CD4-positive, alpha-beta T cell treated with Interleukin-10 for 1 hour (primary cell): Measurements from ENCODE around the gene PEX13.
"Not testable (repeated sequence)": the region's sequence is repeated elsewhere in the genome, so short reads cannot be mapped to it uniquely, and the experiment has no call there.

ENCODE experiments used
- DNase-seq: peaks from one replicate; pipeline ENCODE4 v3.0.0-alpha.2; 2020

Gene PEX13, protein sequence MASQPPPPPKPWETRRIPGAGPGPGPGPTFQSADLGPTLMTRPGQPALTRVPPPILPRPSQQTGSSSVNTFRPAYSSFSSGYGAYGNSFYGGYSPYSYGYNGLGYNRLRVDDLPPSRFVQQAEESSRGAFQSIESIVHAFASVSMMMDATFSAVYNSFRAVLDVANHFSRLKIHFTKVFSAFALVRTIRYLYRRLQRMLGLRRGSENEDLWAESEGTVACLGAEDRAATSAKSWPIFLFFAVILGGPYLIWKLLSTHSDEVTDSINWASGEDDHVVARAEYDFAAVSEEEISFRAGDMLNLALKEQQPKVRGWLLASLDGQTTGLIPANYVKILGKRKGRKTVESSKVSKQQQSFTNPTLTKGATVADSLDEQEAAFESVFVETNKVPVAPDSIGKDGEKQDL

DNA sequence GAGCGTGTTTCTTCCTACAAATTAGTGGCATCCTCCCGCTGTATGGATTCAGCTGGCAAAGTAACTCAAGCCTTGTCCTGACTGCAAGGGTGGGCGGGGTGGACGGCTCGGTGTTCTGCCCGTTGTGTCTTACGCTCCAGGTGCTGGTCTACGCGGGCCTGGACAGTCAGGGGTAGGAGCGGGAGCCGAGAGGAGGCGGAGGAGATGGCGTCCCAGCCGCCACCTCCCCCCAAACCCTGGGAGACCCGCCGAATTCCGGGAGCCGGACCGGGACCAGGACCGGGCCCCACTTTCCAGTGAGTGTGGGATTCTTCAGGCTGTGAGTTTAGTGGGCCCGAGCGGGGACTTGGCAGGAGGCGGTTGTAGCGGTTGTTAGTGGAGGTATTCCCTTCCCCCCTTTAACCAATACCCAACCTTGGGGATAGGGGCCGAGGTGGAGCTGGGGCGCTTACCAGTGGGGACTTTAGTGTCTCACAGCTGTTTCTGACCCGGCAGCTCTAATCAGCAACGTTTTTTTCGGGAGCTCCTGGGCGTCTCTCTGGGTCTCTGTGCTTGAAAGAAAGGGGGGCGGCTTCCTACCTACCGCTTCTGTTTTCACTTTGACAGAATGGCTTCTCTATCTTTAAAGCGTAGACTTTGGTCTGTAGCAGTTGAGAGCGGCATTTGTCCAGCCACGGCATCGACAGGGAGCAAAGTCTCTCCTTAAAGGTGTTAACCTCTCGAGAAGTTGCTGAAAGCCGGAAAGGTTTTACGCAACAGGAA, at the start of gene PEX13, which contains the start of gene PUS10:
Gene PEX13, plus strand, starts transcription at position 165 of the 762 bp plus-strand sequence. Its CDS starts 40 bp downstream, at position 205.
Gene PUS10, minus strand, starts transcription at position 700 of the 762 bp plus-strand sequence. CDS start 6,365 bp downstream, outside the sequence.
- DNase-seq = peak; percentile 40

DNA sequence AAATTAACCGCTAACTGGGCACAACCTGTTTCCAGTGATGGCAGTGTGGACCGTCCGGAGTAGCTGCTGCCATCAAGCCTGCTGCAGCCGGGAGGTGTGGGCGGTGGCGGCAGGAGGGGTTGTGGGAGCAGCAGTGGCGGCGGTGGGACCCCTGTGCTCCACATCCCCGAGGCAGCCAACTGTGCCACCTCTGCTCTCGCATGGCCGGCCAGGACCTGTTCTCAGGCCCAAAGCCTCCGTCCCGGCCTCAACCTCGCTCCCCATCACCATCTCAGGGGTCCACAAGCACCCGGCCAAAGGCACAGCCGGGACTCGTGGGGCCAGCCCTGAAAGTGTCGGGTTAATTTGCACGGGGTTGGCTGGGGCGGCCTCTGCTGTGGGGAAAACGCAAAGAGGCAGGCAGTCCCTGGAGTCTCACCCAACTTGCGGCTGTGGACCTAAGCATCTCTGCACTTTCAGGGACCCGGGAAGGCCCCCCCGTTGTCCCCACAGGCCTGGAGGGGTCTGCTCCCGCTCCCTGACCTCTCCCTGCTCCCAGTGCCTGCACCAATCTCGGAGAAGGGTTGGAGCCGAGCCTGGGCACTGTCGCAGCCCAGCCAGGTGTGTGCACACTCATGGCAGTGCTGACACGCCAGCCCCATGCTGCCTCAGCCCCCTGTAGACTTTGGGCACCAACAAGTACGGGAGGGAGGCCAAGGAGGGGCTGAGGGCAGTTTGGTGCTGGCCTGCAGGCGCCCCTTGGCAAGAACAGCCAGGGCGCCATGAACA, 44.4 kb upstream of the PEX13 start:
- no peak for DNase-seq

DNA sequence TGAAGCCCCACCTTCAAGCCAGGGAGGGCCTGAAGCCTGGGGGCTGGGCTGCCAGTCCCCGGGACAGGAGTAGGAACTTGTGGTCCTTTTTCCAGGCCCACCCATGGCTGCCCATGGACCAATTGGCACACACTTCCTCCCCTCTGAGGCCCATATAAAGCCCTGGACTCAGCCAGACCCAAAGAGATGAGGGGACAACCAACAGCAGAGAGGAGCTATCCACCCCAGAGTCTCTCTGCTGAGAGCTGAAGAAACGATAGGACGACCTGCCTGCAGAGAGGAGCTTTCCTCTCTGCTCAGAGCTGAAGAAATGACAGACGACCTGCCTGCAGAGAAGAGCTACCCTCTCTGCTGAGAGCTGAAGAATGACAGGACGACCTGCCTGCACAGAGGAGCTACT, 43.8 kb upstream of the PEX13 start:
- no peak for DNase-seq

DNA sequence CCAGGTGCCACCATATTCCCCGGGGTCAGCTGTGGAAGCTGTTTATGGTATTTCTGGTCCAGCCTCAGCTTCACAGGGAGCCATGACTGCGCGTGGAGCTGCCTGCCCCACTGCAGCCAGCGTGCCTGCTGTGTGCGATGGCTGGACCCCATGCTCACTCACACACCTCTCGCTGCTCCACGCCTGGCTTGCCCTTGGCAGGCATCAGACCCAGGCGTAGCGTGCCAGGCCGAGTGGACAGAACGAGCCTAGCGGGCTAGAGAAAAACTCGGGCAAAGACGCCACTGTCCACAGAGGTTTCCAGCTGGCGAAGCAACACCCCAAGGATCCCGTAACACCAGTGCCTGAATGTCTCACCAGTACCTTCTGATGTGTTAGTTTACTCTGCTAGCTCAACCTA, 42.9 kb upstream of the PEX13 start:
- no peak for DNase-seq

DNA sequence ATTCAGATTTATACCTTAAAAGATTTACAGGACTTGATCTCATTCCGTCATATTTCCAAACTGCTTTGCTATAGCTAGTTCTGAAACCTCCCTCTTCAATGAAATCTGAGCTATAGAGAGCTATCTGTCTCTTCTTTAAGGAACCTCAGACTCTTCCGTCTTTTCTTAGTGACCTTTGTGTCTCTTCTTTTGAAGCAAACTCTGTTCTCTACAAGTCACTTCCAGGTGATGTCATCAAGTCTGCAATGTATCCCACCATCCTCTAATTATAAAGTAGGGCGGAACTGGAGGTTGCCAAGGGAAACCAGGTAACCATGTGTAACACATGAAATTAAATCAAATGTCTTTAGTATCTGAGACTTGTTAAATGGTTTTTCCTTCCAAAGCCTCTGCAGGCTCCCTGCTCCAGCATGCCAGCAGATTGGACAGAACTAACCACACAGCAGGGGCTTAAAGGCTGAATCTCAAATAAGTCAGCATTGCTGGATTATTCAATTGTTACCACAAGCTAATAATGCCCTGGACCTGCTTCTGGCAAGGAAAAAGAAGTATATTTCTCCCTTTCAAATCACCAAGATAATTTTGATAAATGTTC, 41.2 kb upstream of the PEX13 start:
- DNase-seq = no peak

DNA sequence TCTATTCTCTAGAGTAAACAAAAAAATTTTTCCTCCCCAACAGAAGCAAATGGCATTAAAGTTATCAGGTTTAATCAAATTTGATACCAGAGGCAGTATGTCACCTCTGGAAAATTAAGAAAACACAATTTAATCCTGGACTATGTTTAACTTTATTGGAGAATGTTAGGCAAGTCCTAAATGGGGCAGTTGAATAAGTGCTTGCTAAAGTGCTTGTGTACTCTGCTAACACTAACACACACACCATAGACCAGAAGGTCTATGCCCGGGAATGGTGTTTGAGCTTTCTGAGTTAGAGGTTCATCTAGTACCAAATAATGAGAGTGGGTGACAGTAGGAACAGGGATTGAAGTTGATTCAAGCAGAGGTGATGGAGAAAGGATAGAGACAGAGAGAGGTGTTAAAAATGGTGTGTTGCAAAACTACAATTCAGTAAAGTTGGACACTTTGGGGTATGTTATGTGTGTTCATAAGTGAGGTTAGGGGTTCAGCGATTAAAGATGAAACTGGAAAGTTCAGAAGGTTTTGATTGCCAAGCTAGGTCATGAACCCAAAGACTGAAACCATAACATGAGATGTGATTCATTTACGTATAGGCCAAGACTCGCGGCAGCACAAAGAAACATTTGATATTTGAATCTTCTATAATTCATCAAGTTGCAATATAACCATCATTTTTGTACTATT, 40.5 kb upstream of the PEX13 start:
- DNase-seq = no peak

DNA sequence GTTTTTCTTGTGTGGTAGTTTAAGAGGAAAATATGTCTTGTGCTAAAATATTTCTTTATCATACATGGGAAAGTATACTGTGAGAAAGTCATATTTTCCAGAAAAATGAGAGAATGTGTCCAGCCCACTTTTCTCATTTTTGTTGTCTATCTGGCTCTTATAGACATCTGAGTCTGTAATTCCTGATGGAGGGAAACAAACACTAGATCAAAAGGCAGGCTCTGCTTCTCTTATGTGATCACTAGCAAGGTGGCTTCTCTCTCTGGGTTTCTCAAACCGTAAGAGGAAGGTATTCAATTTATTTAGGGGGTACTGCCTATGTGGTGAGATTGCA, 40.0 kb upstream of the PEX13 start:
- no peak for DNase-seq

DNA sequence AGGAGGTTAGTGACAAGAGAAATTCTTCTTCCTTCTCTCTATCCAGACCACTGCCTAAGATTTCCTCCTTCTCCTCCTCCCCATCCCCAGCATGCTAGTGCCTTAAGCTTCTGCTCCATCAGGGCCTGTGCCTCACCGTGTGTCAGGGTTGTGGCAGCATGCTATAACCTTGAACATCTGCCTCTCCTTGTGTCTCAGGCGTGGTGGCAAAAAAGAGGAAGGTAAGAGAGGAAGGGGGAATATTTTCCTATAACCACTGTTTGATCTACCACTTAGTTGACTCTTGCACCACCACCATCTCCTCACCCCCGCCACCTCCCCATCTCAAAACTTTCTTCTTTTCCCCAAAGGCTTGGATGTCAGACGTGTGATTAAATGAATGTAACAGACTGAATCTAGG, 38.3 kb upstream of the PEX13 start:
- DNase-seq = no peak

DNA sequence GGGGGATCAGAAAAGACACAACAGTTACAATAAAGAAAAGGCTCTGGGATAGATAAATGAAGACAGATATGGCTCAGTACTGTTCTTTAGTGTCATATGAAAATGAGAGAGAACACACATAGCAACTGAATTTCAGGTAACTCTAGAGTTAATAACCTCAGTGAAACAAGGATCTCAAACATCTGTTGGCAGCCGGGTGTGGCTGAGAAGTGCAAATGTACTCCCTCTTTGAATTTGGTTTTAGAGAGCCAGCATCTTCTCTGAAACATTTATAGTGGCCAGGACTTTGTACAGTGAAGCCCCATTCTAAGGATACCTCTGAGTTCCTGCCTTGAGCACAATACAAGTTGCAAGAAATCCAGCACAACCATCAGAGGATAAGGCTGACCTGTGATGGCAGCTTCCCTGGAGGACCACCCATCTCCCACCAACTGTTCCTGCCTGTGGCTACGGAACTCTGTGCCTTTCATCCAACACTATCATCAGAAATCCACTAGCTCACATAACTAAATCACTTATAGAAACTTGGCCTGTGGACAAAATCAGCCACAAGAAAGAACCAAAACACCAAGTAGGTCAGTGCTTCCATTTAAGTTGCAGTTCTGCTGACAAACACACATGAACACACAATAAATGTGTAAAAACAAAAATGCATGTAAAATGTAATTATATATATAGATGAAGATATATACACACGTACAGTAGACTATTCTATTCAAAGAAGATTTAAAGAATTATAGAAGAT, 37.3 kb upstream of the PEX13 start:
- DNase-seq = no peak

DNA sequence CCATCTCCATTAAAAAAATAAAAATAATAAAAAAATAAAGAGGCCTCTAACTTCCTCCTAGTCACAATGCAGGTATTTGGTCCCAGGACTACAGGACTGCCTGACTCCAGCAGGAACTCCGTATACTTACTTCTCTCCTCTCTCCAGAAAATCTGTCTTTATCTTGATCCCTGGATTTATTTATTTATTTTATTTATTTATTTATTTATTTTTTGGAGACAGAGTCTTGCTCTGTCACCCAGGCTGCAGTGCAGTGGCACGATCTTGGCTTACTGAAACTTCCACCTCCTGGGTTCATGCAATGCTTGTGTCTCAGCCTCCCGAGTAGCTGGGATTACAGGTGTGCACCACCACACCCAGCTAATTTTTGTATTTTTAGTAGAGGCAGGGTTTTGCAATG, 35.5 kb upstream of the PEX13 start:
- DNase-seq = not testable (repeated sequence)

DNA sequence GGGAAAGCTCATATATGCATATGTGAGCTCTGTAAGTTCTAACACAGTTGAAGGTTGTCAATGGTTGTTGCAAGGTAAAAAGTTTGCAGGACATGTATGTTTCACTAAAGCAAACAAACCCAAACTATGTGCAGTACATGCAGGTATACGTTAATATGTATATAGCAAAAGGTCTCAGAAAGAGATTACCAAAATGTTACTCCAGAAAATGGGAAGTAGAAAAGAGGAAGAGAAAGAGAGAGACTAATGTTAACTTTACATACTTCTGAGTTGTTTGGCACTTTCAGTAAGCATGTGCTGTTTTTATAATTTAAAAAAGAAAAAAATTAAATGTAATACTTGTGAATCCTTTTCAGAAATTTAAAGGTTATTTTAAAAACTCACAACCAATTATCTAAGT, 32.8 kb upstream of the PEX13 start:
- DNase-seq = no peak

DNA sequence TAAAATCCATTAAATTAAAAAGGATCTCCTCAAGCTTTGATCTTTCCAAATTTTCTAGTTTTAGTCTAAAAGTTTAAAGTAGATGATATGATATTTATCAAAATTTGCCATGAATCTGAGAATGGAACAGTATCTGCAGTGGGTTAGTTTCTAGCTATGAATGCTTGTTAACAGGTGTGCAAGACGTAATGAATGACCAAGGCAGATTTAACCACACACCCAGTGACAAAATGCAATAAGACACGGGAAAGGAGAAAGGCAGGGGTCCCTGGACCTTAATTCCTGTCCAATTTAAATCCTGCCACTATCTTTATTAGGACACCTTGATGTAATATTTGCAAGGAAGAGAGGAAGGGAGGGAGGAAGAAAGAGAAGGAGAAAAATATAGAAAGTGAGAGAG, 30.5 kb upstream of the PEX13 start:
- no peak for DNase-seq

DNA sequence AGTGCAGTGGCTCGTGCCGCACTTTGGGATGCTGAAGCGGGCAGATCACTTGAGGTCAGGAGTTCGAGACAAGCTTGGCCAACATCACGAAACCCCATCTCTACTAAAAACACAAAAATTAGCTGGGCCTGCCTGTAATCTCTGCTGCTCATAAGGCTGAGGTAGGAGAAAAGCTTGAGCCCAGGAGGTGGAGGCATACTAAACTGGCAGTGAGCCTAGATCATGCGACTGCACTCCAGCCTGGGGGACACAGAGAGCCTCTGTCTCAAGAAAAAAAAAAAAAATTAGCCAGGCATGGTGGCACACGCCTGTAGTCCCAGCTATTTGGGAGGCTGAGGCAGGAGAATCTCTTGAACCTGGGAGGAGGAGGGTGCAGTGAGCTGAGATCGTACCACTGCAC, 29.9 kb upstream of the PEX13 start:
- DNase-seq = not testable (repeated sequence)

DNA sequence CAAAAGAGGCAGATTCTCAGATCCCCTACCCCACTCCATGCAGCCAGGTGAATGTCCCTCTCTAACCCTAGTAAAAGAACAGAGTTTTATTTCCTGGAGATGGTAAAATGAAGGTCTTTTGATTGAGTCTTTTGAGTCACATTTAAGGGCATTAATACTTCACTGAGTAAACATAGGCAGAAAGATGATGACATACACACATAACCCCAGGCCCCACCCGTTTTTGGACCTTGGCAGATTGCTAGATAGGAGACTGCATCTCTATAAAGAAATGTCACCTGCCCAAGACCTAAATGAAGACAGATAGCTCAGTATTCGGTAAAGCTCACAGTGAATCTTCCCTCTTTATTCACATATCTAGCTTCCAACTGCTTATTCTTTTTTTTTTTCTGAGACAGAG, 28.3 kb upstream of the PEX13 start:
- DNase-seq = no peak

DNA sequence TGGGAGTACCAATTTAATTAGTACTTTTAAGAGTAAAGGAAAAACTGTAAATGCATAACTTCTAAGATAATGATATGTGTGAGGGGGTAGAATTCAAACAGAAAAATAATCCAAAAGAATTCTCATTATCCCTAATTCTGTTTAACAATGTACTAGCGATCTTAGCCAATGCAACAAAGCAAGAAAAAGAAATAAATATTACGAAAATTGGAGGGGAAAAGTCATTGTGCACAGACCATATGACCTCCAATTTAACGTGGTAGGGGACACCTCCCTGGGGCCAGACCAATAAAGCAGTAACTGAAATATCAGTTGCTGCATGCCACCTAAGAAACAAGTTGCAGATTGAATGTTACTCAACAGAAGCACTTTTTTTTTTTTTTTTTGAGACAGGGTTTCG, 25.9 kb upstream of the PEX13 start:
- DNase-seq = no peak

DNA sequence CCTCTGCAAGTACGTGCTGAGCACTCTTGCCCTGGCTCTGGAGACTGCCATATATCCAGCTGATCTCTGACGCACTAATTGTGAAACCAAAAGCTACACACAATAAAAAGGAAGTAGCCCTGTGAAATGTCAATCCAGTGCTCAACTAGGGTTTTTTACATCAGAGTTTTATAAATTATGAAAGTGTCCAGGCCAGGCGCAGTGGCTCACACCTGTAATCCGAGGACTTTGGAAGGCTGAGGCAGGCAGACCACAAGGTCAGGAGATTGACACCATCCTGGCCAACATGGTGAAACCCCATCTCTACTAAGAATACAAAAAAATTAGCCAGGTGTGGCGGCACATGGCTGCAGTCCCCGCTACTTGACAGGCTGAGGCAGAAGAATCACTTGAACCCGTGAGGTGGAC, 24.5 kb upstream of the PEX13 start:
- DNase-seq = peak; percentile 68

DNA sequence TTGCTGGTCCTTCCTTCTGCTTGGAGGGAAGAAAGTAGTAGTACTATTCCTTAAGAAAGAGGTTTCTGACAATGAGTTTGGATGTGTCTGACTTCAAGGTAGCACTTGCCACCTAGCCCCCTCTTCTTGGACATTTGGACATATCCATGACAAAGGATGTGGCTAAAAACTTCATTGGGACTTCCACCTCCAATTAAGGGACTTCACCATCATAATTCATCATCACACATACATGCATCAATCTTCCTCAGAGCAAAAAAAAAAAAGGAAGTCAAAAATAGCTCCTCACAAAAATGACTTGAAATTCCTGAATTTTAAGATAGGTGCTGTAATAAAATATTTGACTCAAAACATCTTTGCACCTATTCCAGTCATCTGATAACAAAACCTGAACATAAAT, 23.4 kb upstream of the PEX13 start:
- DNase-seq = no peak

DNA sequence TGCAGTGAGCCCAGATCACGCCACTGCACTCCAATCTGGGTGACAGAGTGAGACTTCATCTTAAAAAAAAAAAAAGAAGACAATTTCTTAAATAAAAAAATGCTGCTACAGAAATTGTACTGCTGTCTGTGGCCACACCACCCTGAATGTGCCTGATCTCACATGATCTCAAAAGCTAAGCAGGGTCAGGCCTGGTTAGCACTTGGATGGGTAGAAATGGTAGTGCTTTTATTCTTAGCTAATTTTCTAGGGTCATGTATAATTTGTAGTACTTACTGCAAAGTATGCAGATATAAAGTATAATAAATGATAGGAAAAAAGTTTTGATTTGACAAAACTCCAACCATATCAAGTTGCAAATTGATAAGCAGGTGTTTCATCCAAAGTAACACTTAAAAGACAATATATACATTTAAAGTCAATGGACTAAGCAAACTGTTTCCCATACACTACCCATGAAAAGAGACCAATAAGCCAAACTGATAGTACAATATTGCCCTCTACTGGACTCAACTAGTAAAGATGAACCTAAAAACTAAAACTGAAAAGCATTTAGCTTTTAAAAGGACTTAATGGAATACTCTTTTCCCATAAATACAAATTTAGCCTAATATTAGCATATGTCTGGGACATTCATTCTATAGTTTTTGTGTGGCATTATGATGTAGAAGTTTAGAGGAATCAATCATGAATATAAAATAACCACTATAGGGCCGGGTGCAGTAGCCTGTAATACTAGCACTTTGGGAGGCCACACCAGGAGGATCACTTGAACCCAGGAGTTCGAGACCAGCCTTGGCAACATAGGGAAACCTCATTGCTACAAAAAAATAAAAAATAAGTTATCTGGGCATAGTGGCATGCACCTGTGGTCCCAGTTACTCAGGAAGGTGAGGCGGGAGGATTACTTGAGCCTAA, 18.6 kb upstream of the PEX13 start:
- DNase-seq = peak; percentile 71

DNA sequence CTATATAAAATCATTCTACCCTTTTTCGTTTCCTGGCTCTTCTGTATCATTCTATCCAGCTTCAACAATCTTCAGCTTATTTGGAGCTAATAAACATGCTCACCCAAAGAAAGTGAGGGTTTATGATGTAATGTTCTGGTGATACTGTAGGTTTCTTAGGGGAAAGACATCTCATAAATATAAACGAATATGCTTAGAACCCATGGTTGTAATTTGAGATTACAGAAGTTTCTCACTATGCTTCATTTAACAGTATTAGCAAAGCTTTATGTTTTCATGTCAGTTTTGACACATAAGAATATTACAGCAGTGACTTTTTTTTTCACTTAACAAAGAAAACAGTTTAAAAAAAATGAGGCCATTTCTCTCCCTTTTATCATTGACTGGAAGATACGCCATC, 11.8 kb upstream of the PEX13 start:
- DNase-seq = no peak

DNA sequence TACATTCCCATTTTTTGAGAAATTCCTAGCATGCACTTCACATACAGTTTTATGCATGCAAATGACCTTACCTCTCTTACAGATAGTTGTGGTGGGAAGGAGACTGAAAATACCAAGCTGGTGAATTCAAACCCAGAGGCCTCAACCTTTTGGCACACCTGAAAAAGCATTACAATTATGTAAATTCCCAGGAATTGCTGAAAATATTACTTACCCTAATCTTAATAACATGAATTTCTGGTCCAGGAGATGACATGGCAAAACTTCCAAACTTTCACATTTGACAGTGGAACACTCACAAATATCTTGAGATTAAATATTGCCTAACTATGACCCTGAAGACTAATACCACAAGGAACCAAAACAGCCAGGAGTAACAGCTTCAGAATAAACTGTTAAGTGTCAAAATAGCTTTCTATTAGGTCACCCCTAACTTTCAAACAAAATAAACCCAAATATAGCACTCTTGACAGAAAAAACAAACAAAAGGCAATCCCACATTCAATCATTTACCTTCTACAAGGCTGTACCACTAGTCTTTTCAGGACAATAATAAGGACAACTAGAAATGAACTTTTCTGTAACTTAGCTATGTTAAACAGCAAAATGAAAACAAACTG, 10.9 kb upstream of the PEX13 start:
- no peak for DNase-seq
